ENCODE measurements around the gene DNAAF2.
A peak's percentile ranks its signal among the peaks of the same experiment; 100 is the strongest.
"Not testable (repeated sequence)": the region's sequence is repeated elsewhere in the genome, so short reads cannot be mapped to it uniquely, and the experiment has no call there.

Gene DNAAF2

DNA sequence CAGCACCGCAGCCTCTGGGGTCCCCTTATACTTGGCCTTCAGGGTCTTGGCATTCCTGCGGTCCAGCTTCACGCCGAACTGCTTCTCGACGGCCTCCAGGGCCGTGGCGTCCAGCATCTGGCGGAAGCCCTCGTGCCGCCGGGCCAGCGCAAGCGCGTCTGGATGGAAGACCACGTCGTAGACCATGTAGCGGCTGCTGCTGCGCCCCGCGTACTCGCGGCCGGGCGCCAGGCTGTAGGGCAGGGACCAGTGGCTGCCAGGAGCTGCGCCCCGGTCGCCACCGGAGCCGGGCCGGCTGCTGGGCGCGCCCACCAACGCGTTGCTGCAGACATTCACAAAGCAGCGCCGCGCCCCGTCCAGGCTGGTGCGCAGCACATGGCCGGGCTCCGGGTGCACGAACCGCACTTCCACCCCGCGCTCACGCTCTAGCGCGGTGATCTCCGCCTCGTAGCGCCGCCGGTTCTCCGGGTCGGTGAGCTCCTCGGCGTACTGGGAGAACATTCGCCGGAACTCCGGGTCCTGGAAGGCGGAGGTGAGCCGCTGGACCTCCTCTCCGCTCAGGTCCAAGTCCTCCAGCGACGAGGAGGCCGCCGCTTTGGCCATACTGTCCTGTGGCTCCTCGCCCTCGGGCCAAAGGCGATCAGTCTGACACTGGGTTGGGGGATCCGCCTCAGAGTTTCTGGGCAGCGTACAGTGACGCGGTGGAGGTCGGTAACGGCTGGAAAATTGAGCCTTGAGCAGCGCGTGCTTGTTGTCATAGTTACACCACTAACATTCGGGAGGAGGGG, at the start of gene DNAAF2:
DNAAF2 (minus strand) TSS at position 698 of the 788 bp plus-strand sequence; CDS start at position 603, 95 bp downstream.
- DNase-seq: peak; percentile 36

- no peak for DNase-seq
Observed at GRCh38 chr14:49679271-49679670, 44.2 kb upstream of the DNAAF2 start.

- no peak for DNase-seq
Observed at GRCh38 chr14:49677643-49678042, 42.6 kb upstream of the DNAAF2 start.

DNA sequence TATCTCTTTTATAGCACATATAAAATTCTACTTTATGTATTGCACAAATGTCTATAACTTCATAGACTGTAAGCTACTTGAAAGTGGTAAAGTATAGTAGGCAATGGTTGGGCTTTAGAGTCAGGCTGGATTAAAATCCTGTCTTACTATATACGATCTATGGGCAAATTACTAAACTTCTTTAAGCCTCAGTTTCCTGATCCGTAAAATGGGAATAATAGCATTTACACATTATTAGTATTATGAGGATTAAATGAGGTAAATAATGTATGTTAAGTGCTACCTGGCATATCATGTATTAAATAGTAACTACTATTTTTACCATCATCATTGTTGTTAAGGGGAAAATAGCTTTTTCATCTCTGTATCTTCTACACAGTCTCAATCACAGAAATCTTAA, 38.5 kb upstream of the DNAAF2 start:
- DNase-seq: no peak

DNA sequence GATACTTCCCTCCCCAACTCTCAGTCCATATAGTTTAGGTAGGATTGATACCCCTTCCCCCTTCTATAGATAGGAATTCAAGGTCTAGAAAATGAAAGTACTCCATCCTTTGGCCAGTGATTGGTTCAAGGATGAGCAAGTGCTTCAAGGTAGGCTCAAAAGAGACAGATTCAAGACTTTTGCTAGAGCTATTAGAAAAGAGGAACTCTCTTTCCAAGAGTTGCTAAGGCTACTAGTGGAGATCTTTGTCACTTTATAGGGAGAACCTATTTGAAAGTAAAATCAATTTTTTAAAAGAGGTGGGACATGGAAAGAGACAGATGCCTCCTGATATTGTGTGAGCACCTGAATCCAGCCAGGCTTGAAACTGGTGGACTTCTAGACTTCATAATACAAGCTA, 35.4 kb upstream of the DNAAF2 start:
- DNase-seq: no peak

DNA sequence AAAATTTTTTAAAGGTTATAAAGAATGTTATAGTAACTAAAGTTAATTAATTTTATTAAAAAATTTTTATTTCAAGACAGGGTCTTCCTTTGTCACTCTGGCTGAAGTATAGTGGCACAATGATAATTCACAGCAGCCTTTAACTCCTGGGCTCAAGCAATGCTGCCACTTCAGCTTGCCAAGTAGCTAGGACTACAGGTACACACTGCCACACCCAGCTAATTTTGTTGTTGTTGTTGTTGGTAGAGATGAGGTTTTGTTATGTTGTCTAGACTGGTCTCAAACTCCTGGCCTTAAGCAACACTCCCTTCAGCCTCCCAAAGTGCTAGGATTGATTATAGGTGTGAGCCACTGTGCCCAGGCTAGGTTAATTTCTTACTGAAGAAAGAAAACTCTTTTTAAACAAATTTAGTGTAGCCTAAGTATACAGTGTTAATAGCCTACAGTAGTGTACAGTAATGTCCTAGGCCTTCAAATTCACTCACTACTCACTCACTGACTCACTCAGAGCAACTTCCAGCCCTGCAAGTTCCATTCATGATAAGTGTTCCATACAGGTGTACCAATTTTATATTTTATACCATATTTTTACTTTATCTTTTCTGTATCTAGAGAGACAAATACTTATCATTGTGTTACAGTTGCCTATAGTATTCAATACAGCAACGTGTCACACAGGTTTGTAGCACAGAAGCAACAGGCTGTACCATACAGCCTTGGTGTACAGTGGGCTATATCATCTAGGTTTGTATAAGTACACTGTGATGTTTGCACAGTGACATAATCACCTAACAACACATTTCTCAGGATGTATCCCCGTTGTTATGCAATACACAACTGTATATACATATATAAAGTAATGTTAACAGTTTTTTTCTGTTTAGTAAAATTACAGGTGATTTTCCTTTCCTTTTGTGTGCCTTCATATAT, 24.7 kb upstream of the DNAAF2 start:
- DNase-seq: no peak

DNA sequence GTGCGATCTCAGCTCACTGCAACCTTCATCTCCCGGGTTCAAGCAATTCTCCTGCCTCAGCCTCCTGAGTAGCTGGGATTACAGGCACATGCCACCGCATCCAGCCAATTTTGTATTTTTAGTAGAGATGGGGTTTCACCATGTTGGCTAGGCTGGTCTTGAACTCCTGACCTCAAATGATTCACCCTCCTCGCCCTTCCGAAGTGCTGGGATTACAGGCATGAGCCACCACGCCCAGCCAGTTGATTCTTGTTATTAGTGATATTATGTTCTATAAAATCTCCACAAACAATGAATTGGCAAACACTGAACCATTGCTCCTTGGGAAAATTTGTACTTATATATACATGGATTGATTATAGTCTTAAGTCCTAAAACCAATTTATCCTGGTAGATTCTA, 22.5 kb upstream of the DNAAF2 start:
- DNase-seq: not testable (repeated sequence)

GRCh38 chr14:49654511-49654910, 19.5 kb upstream of the DNAAF2 start:
- no peak for DNase-seq

- DNase-seq: no peak
Observed at GRCh38 chr14:49653508-49653907, 18.5 kb upstream of the DNAAF2 start.

GRCh38 chr14:49642163-49642562, 7.1 kb upstream of the DNAAF2 start:
- DNase-seq: no peak

- DNase-seq: peak; percentile 6
Observed at GRCh38 chr14:49641697-49642129, 6.7 kb upstream of the DNAAF2 start.

DNA sequence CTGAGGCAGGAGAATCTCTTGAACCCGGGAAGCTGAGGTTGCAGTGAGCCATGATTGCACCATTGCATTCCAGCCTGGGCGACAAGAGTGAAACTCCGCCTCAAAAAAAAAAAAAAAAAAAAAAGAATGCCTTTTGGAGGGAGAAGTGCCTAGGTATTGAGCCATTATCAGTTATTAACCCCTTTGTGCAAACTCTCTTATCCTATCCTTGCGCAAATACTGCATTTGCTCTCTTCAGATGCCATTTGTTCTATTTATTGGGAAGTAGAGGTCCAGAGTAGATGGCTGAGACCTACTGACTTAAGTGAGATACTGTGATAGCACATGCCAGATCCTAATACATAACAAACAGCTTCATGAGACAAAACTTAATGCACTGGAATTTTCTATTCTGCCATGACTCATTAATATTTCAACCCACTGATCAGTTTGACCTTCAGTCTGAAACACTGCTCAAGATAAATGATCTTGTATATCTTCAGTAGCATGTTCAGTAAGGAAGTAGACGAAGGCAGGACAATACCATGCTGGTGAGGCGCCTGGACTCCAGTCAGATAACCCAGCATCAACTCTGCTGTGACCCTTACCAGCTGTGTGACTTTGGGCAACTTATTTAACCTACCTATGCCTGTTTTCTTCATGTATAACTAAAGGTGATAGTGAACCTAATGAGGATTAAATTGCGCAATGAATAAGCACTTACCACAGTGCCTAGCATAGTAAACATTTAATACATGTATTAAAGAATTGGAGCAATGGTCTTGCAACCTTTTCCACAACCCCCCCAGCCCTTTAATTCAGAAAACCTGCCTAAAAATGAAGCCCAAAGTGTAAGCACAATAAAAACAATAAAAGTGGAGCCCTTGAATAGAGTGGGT, 5.7 kb upstream of the DNAAF2 start:
- no peak for DNase-seq

GRCh38 chr14:49637534-49638078, 2.6 kb upstream of the DNAAF2 start:
- no peak for DNase-seq

- no peak for DNase-seq
Observed at GRCh38 chr14:49636866-49637265, 1.8 kb upstream of the DNAAF2 start.

- DNase-seq: peak; percentile 79
Observed at GRCh38 chr14:49633640-49634546, 1.2 kb downstream of the DNAAF2 start.

GRCh38 chr14:49623941-49624839, 10.9 kb downstream of the DNAAF2 start:
- no peak for DNase-seq

DNA sequence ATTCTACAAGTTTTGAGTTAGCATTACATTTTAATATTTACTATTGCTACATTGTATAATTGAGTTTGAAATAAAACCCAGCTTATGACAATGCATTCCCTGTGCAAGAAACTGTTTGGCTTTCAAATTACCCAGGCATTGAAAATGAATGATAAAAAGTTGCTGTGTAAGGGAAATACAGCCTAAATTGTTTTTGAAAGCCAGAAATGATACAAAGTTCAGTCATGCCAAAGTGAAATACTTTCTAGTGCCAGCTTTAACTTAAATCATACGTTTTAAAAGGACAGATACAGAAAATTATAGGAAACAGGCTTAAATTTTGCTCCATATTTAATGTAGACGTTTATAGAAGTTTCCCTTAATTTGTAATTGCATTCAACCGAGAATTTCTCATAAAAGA, 11.7 kb downstream of the DNAAF2 start:
- DNase-seq: no peak

DNA sequence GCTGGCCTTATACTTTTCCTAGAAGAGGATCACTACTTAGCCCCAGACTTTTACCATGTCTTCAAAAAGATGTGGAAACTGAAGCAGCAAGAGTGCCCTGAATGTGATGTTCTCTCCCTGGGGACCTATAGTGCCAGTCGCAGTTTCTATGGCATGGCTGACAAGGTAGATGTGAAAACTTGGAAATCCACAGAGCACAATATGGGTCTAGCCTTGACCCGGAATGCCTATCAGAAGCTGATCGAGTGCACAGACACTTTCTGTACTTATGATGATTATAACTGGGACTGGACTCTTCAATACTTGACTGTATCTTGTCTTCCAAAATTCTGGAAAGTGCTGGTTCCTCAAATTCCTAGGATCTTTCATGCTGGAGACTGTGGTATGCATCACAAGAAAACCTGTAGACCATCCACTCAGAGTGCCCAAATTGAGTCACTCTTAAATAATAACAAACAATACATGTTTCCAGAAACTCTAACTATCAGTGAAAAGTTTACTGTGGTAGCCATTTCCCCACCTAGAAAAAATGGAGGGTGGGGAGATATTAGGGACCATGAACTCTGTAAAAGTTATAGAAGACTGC, 12.9 kb downstream of the DNAAF2 start:
- no peak for DNase-seq

GRCh38 chr14:49621114-49621881, 13.7 kb downstream of the DNAAF2 start:
- DNase-seq: peak; percentile 22

Data from NCI-H774 (cell line).